ENCODE results near the gene PAPOLA.
"Not testable (repeated sequence)": the region's sequence is repeated elsewhere in the genome, so short reads cannot be mapped to it uniquely, and the experiment has no call there.

PAPOLA gene

DNA sequence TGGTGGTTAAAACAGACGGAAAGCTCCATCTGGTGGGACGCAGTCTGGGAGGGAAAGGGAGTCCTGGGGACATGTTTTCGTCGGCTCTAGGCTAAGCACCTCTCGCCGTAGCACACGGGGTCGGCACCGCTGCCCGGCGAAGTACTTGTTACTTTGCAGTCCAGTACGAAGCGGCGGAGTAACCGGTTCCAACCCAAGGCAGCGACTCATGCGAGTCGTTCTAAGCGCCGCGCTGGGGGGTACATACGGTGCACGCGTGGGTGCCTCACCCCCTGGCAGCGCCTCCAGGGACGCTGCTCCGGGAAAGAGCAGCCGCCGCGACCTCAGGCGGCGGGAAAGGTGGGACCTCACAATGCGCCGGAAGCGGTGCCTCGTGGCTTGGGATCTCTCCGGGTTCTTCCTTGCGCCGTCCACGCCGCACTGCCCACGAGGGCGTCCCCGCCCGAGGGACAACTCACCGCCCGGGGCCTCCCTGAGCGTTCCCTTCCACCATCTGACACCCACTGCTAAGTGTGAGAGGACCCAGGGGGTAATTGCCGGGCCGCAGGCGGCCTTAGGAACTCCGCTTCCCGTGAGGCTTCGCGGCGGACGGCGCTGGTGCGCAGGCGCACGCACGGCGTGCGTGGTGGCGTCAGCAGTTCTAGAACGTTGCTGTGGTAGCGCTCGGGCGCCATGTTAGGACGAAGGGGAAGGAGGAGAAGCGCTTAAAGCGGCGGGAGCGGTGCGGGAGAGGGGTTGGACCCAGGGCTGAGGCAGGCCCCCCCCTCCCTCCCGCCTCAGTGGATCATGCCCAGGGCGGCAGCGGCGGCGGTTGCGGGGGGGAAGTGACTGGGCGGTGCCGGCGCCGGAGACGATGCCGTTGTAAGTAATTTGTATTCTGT, at the start of gene PAPOLA:
Gene PAPOLA (plus strand): TSS at position 643 of the 881 bp plus-strand sequence. CDS start 211 bp downstream, at position 854.
- peak; percentile 95 for DNase-seq

DNA sequence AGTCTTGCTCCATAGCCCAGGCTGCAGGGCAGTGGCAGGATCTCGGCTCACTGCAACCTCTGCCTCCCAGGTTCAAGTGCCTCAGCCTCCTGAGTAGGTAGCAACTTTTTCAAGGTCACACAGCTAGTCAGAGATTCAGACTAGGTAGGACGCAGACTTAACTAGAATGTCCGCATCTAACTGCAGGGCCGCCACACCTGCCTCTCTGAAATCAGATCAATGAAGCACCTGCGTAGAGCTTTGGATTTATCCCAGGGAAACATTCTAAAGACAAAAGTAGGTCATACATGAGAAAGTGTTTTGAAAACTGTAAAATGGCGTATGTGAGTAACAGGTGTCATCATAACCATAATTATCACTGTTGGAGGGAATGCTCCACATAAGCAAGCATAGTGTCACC, 49.5 kb upstream of the PAPOLA start:
- no peak for DNase-seq

DNA sequence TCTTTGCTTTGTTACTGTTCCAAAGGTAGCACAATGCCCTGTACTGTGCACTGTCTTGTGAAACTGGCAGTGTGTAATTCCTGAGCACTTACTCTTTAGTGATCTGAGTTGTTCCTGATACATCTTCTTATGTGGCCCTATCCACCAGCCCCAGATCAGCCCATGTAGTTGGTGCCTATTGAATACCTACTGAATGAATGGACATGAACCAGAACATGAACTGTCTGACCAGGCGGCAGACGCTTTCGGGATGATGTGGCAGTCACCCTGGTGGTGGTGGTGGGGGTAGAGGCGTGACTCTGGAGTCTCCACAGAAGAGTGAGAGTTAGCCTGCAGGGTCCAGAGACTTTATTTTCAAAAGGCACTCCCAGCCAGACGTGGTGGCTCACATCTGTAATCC, 46.6 kb upstream of the PAPOLA start:
- DNase-seq, result no peak

DNA sequence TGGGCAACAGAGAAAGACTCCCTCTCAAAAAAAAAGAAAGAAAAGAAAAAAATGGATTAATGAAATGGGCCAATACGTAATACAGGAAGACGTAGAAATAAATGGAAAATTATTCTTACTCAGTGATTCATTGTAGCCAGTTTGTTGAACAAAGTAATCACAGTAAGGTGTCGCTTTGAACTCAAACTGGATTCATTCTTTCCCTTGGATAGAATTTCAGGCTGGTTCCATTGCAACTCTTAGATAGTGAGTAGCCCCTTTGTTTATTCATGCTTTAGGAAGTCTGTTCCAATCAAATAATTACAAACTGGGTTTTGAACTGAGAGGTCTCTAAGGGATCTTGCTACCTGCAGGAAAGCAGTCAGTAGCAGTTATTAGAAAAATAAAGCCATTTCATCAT, 42.3 kb upstream of the PAPOLA start:
- DNase-seq, result no peak

DNA sequence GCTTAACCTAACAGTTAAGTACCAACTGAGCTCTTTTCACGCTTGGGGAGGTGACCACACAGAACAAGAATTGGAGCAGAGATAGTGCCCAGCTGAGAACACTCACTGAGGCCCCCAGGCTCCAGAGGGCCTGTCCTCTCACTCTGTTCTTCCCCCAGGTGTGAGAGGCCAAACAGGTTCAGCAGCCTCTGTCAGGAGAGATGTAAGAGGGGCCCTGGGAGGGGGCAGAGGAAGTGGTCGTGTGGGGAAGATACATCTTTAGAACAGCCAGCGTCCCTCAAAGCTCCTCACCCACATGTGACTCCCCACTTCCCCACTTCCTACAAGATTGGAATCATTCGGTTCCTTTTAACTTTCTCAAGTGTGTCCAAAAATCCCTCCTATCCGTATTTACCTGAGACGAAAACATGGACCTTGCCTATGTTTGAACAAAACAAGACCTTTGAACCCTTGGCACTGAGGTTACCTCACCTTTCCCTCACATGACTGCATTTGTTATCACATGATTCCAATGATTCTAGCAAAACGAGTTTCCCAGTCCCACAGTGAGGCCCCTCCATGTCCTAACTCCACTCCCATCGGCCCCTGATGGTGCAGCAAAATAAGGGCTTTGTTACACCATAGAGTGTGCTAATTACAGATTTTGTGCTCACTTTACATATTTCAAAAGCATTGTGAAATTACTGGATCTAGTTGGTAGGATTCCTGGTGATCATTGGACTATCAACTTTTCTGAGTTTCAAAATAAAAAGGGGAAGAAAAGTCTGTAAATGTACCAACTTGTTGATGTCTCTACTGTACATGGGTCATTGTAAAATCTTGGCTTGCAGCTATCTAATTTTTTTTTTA, 40.0 kb upstream of the PAPOLA start:
- no peak for DNase-seq

DNA sequence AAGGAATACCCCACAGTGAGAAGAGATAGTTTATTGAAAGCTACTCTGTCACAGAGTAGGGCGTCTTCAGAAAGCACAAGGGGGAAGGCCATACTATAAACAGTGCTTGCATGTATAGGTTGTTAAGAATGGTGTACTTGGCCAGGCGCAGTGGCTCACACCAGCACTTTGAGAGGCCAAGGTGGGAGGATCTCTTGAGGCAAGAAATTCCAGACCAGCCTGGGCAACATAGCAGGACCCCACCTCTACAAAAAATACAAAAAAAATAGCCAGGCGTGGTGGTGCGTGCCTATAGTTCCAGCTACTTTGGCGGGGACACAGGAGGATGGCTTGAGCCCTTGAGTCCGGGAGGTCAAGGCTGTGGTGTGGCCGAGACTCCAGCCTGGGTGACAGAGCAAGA, 38.0 kb upstream of the PAPOLA start:
- DNase-seq, result no peak

DNA sequence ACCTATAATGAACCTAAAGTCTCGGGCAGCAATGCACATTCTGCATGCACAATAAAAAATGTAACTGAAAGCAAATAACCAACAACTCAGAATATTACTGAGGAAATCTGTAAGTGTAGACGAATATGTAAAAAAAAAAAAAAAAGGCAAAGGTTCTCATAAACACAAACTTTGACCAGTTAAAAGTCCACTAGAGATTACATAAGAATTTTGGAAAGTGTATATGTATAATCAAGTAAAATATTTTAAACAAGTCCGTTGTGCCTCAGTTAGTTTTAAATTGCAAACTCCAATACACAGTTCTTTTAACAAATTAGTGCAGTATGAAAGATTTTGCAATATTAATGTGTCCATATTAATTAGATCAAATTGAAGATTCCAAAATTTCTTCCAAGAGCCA, 35.3 kb upstream of the PAPOLA start:
- DNase-seq, result no peak

DNA sequence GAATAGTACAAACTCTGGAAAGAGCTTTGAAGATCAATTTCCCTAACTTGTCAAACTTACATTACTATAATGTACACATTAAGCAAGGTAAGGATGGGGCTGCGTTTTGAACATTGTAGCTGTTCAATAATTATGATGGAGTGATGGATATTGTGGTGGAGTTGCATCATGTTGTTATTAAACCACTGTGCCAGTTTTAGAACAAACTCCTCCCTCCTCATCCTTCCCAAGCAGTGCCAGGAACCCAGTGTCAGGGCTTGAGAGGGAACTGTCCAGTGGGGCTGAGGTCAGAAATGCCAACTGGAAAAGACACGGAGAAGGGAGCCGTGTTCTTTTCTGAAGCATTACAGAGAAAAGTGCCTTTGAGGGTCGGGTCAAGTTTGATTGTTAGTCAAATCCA, 31.9 kb upstream of the PAPOLA start:
- DNase-seq, result no peak

DNA sequence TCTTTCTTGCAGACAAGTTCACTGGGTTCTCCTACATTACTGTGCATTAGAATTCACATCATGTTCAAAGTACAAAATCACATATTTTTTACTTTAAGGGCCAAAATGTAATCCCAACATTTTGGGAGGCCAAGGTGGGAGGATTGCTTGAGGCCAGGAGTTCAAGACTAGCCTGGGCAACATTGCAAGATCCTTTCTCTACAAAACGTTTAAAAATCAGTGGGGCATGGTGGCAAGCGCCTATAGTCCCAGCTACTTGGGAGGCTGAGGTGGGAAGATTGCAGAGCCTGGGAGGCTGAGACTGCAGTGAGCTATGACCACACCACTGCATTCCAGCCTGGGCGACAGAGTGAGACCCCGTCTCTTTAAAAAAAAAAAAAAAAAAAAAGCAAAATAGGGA, 31.2 kb upstream of the PAPOLA start:
- DNase-seq, result not testable (repeated sequence)

DNA sequence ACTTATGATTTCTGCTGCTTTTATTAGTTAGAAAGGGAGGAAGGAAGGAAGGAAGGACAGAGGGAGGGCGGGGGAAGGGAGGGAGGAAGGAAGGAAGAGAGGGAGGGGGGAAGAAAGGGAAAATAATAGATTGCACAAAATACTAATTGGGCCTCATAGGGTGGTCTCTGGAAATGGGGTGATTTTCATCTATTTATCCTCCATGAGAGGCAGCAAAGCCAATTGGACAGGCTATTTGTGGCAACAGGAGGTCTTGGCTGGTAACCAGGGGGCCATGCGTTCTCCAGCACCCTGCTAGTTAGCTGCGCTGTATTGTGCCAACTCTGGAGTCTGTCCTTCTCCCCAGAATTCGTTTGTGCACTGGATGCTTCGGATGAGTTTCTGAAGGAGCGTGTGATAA, 24.1 kb upstream of the PAPOLA start:
- DNase-seq, result no peak

DNA sequence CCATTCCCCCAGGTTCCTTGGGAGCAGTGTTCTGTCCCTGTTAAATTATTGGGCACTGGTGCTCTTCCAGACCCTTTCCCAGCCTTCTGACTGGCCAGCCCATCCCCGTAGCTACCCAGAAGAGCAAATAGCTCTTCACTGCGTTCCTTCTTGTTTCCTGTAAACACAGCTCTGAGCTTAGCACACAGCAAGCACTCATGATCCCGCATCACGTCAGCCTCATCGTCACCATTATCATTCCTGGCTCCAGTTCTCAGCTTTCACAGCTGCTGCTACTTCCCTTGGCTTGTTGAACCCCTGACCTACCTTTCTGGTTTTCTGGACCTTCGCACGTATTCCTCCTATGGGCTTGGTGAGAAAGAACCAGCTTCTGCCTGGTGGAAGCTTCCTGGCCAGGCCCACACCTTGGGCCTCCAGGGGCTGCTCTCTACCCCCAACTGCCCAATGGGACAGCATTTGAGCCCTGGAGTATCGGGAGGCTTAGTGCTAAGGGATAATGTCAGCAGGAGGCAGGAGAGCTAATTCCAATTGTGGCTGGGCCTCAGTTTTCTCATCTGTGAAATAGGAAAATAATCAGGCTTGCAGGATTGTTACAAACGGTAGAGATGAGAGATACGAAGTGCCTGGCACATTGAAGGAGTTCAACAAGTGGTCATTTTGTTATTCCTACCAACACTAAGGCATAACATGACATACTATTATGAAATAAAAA, 22.6 kb upstream of the PAPOLA start:
- no peak for DNase-seq

DNA sequence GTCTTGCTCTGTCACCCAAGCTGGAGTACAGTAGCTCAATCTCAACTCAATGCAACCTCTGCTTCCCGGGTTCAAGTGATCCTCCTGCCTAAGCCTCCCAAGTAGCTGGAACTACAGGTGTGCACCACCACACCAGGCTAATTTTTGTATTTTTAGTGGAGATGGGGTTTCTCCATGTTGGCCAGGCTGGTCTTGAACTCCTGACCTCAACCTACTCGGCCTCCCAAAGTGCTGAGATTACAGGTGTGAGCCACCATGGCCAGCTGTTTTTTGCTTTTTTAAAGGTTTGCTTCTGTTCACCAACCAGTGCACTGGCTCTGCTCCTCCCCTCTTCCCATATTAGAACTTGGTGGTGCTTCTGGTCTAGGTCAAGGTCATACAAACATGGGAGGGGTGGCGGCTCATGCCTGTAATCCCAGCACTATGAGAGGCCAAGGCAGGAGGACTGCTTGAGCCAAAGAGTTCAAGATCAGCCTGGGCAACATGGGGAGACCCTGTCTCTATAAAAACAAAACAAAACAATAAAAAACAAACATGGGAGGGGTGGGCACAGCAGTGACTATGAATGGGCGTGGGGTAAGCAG, 20.4 kb upstream of the PAPOLA start:
- no peak for DNase-seq

DNA sequence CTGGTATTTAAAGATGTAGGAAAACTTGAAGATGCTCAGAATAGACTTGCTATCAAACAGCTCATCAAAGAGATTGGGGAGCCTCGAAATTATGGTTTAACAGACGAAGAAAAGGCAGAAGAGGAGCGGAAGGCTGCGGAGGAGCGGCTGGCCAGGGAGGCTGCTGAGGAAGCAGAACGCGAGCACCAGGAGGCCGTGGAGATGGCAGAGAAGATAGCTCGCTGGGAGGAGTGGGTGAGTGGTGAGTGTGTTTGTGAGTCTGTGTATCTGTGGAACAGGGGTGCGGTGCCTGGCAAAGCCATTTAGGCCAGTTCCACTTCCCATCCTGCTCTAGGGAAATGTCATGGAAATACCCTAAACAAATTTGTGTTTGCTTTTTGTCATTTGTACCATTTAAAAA, 19.2 kb upstream of the PAPOLA start:
- DNase-seq, result no peak

DNA sequence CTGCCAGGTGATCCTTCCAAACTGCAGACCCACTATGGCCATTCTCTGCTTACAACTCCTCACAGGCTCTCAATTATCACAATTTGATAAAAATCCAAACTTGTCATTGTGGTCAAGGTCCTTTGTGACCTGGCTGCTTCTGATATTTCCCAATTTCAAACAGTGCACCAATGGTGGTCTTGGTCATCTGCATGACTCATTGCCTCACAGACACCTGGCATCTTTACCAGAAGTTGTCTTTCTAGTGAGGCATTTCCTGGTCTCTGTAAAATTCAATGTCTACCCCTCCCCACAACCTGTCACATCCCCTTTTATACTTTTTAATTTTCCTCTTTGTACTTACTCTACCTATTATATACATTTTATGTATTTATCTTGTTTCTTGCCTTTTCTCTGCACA, 17.8 kb upstream of the PAPOLA start:
- DNase-seq, result no peak

DNA sequence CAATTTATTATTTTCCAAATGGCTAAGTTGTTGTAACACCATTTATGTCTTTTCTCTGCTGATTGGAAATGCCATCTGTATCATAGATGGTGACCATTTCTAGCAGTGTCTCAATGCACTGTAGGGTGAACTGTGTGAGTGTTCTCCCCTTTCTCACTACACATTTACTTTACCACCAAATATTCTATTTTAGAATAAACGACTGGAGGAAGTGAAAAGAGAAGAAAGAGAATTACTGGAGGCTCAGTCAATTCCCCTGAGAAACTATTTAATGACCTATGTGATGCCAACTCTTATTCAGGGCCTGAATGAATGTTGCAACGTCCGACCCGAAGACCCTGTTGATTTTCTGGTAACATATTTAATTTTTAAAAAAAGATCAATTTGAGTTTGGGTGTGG, 15.5 kb upstream of the PAPOLA start:
- no peak for DNase-seq

DNA sequence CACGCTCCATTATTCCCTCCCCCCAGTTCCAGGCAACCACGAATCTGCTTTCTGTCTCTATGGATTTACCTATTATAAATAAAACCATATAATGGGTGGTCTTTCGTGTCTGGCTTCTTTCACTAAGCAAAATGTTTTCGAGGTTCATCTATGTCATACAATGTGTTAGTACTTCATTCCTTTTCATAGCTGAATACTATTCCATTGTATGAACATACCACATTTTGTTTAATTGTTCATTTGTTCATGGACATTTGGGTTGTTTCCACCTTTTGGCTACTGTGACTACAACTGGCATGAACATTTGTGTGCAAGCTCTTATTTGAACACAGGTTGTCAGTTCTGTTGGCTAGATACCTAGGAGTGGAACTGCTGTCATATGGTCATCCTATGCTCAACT, 12.9 kb upstream of the PAPOLA start:
- DNase-seq, result no peak

DNA sequence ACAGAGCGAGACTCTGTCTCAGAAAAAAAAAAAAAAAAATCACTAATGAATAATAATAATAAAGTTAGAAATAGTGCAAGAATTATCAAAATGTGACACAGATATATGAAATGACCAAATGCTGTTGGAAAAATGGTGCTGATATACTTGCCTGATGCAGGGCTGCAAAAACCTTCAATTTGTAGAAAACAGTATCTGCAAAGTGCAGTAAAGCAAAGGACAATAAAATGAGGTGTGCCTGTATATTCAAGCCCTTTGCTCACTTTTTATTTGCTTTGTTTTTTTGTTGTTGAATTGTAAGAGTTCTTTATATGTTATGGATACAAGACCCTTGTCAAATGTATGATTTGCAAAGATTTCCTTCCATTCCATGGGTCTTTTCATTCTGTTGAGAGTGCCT, 9.0 kb upstream of the PAPOLA start:
- DNase-seq, result no peak

DNA sequence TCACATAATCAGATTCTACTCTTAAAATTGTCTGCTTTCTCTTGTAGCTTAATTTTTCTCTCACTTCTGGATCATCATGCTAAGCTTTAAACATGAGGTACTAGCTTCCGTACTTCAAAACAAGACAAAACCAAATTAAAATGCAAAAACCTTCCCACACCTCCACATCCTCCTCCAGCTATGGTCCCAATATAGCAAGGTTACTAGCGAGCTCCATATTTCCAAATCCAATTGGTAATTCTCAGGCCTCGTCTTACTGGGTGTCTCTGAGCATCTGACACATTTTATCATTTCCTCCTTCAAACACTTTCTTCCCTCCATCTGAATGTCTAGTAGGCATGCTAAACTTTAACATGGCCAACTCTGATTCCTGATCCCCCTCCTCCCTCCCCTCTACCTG, 7.9 kb upstream of the PAPOLA start:
- DNase-seq, result no peak

DNA sequence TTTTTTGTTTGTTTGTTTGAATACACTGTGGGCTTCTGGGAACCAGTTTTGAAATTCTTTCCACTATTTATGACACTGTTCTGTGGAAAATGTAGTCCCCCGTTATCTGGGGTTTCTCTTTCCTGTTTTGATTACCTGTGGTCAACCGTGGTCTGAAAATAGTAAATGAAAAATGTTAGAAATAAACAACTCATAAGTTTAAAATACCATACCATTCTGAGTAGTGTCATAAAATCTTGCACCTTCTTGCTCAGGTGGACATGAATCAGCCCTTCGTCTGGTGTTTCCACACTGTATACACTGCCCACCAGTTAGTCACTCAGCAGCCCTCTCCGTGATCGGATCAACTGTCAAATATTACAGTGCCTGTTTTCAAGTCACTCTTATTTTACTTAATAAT, 5.1 kb upstream of the PAPOLA start:
- no peak for DNase-seq

DNA sequence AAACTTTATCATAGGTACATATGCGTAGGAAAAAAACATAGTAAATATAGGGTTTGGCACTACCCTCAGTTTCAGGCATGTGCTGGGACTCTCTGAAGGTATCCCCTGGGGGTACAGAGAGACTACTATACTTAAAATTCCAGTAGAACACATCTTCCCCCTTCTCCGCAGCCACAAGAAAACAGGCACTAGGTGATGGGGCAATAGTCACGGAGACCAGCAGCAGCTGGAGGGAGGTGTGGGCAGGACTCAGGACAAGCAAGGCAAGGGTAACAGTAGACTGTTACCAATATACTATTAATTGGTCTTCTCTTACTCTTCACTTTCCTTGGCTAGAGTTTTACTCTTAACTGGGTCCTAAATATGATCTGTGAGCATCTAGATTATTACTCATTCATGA, 4.6 kb upstream of the PAPOLA start:
- no peak for DNase-seq

DNA sequence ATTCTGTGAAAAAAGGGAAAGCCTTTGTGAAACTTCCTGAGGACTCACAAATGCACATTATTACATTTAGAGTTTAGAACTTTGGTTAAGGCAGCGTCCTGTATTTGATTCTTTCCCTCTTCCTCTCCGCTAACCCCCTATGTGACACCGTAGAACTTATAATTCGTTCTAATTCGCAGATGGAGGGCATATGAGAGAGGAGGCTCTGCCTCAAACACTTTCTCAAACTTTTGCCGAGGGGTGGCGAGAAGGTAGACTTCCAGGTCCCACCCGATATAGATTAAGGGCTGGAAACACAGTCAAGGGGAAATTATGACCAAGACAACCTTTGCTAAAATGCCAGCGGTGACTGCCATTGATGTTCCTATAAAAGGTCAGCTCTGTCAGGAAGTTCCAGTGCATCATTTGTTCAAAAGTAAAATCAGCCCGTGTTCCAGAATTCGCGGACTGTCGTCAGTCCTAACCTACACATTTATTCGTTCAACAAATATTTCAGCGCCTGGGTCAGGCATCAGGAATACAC, 904 bp upstream of the PAPOLA start:
- DNase-seq, result no peak

DNA sequence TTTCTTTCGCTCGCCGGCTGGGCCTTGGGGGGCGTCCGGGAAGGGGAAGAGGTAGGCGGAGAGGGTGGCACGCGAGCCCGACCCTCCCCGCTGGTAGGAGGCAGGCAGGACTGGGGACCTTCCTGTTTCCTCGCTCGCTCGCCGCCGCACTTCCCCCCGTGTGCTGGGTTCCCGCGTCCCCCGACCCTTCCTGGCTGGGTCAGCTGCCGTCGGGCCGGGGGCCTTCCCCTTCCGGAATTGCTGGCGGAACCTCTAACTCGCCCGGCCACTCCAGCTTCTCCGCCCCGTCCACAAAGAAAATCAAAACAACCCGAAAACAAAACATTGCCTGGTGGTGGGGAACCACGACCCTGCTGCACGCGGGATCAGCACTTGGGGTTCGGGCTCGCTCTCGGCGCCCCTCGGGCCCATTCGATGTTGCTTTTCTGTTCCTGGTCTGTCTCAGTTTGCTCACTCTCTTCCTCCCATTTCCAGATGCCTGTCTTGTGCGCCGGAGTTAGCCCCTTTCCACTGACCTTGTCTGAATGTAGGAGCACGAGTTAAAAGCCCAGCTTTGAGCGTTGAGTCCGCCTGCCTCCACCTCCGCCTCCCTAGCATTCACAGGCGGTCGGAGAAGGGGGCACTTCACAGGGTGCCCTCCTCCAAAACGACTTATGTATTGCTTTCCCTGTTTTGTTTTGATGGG, 581 bp downstream of the PAPOLA start:
- peak; percentile 59 for DNase-seq
